GM19328 (cell line): ENCODE data around the gene SLK.

Source experiments
- ATAC-seq: cut with Tn5 transposase; IDR thresholded peaks from one replicate; pipeline ENCODE4 v1.9.1; 2021; ENCODE audit warnings: mild to moderate bottlenecking, moderate library complexity; ENCODE audit not compliant: unreplicated experiment

SLK gene

DNA sequence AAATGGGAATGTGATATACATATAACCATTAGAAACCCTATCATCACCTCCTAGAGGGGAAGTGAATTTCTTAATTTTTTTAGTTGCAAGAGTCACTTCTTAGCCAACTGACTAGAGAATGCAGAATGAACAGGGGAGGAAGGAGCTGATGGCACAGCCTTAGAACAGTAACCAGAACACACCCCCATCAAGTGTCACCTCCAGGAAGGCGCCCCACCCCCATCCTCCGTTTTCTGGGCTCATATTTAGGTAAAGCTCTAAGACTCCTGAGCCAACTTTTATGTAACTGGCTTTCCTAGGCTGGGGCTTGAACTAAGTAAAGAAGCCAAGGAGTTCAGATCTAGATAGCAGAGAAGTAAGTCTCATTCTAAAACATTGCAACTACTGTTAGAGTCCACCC lies 64.7 kb downstream of the SLK start:
- no peak for ATAC-seq

DNA sequence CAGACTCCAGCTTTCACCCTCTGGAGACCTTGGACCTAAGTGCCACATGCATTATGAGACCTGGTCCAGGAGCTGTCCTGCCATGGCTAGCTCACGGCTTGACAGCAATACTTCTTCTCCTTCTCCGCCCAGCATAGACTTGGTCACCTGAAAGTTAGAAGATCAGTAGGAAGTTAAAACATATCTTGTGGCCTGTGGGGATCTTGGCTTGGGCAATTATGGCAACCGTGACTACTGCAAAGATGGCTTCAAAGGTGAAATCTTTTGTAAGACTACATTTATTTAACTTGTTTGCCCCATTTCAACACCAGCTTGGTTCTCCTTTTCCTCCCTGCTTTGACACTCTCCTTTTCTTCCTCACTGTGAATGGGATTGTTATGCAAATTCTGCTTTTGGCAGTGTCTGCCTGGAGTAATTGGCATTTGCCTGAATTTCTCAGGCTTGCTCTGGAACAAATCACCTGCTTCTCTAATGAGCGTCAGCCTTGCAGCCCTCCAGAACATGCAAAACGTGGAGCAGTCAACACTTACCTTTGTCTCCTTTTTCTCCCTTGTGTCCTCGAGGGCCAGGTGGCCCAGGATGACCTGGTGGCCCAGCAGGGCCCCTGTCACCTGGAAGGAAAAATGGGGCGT lies 65.3 kb downstream of the SLK start:
- no peak for ATAC-seq

DNA sequence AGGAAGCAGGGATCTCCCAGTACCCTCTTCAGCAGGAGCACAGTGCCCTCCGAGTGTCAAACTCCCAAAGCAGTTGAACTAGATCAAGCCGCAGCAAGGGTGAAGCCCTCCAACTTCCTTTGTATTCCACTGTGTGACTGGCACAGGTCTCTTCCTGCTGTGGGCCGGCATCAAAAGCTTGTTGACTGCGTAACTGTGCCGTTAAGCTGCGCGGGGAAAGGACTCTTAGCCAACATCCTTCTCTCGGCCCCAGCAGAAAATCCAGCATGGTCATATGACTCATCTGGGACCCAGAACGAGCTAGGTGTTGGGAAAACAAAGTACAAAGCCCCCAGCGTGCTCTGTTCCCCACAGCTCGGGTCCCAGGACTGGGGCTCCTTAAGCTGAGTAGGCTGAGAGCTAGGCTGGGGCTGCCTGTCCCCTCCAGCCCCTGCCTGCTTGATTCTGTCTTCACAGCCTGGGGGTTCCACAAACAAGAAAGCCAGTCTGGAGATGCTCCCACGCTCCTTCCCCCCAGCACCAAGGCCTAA lies 66.5 kb downstream of the SLK start:
- no peak for ATAC-seq

DNA sequence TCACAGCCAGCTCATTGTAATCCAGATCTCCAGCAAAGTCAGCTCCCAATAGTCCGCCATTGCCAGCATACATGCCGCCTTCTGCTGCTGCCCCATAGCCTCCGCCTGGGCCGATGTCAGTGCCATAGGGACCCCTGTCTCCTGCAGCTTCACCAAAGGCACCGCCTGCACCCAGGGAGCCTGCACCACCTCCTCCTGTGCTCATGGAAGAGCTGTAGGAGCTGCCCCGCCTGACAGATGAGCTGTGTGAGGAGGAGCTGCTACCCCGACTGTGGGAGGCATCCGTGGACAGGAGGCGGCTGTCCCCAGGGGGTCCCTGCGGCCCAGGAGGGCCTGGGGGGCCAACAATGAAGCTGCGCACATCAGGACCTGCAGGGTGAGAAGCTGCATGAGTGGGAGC lies 67.0 kb downstream of the SLK start:
- no peak for ATAC-seq

DNA sequence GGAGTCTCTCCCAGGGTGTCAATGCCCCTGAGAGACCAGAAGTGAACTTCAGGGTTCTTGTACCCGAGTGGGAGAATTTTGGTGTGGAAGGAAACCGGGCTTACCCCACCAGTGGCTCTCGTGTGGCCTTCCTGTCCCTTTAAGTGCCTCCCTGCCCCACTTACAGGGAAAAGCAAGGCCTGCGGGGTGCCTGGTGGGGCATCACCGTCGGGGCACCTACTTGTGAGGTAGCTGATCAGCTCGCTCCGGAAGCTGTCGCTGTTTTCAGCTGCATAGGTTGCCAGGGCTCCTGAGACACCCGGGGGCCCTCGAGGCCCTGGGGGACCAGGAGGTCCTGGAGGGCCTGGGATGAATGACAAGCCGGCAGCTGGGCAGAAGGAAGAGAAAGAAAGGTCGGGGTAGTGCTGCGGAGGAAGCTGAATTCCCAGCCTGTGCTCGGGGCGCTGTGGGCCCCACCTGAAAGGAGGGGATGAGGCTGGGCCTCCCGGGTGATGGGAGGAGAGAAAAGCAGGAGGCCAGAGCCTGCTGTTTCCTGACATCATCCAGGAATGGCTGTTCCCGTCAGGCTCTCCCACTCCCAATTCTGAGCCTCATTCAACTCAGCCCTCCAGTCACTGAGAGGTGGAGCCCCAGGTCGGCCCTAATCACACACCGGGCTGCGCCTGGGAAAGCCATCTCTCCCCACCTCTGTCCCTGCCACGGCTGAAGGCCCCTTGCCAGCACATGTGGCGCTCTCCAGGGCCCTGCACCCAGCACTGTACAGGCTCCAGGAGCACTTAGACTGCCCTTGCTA lies 67.7 kb downstream of the SLK start:
- no peak for ATAC-seq

DNA sequence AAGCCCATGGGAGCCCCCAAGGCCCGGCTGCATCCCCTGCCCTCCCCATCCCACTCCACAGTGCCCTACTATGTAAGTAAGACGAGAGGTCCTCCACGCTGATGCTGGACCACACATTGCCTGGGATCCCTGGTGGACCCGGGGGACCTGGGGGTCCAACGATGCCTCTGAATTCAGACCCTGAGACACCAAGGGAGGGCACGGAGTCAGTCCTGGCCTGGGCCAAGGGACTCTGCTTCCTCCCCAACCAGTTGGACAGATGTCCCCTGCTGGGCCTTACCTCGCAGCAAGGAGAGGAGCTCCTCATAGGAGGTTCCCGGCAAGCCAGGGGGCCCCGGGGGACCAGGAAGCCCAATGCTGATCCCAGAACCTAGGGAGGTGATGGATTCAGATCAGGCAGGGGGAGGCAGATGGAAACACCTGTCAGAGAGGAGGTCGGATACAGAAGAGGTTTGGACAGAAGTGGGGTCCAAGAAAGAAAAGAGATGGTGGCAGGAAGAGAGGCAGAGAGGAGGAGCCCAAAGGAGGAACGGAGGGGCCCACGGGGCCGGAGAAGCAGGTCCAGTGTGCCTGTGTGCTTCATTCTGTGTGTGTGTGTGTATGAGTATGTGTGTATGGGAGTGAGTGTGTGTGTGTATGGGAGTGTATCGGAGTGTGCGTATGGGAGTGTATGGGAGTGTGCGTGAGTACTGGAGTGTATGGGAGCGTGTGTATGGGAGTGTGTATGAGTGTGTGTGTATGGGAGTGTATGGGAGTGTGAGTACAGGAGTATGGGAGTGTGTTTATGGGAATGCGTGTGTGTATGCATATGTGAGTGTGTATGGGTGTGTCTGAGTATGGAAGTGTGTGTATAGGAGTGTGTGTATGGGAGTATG lies 68.5 kb downstream of the SLK start:
- no peak for ATAC-seq

DNA sequence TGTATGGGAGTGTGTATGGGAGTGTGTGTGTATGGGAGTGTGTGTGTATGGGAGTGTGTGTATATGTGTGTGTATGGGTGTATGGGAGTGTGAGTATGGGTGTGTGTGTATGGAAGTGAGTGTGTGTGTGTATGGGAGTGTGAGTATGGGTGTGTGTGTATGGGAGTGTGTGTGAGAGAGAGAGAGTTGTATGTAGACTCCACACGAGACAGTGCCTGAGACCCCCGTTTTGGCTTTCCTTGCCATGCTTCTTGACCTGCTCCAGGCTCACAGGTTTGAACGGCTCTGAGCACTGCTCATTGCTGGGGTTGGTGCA lies 69.1 kb downstream of the SLK start:
- no peak for ATAC-seq

DNA sequence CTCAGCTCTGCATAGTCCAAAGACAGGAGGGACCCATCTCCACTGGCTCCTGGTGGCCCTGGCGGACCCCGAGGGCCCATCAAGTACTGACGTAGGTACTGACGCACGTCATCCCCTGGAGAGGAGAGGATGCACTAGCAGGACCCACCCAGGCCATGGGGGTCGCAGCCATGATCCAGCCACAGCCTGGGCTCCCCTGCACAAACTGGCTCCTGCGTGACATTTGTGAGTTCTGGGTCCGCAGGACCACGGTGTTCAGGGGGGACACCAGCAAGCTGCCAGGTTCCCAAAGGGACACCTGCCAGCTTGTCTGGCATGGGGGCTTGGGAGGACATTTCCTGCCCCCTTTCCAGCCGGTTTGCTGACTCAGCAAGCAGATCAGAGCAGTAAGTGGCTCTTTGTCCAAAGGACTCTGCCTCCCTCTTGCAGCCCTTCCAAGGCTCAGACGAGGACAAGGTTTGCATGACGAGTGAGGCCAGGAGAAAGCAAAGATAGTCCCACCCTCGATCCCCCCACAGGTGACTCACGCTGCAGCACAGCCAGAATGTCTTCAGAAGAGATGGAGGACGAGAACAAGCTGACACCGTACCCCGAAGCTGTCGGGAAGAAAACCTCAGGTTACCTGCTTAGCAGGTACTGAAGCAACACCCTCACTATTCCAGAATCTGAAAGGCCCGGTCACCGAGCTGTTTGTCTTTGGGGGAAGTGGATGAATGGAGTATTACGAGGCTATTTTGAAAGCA lies 69.7 kb downstream of the SLK start:
- ATAC-seq: no peak

DNA sequence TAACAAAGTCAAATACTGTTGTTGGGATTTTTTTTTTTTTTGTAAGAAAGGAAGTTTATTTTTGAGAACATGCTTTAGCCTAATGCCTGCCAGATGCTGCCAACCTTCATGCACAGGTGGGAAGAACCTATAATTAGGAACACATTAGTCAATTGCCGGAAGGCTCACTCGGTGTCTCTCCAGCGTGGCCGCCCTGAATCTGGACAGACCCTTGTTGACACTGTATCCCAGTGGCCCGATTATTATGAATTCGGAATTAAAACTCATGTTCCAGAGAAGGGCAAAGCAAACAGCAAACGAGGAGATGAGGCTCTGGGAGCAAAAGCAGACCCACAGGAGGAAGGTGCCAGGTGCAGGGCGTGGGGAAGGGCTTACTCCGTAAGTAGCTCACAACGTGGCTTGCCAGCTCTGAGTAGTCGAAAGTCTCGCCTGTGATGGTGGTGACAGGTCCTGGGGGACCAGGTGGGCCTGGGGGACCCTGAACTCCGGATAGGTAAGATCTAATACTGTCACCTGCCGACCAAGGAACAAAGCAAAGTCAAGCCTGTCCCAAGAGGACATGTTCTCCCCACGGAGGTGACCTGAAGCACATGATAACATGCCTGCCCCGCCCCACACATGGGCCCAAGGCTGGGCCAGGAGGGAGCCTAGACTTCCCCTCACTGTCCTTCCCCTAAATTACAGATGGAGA lies 70.5 kb downstream of the SLK start:
- no peak for ATAC-seq

DNA sequence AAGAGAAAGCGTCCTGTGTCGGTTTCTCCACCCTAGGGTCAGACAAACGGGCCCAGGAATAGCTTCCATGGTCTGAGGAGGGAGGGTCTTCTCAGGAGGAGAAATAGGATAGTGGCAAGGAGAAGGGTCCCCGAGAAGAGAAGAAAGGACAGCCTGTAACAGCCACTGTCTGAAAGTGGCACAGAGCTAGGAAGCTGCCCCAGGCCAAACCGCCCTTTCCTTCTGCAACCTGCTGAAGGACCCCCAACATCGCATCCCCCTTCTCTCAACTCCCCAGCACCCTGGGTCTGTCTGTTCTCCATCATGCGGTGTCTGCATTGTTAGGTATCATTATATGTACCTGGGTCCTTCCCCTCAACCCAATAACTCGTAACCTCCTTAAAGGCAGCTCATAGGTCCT lies 71.6 kb downstream of the SLK start:
- ATAC-seq: no peak

DNA sequence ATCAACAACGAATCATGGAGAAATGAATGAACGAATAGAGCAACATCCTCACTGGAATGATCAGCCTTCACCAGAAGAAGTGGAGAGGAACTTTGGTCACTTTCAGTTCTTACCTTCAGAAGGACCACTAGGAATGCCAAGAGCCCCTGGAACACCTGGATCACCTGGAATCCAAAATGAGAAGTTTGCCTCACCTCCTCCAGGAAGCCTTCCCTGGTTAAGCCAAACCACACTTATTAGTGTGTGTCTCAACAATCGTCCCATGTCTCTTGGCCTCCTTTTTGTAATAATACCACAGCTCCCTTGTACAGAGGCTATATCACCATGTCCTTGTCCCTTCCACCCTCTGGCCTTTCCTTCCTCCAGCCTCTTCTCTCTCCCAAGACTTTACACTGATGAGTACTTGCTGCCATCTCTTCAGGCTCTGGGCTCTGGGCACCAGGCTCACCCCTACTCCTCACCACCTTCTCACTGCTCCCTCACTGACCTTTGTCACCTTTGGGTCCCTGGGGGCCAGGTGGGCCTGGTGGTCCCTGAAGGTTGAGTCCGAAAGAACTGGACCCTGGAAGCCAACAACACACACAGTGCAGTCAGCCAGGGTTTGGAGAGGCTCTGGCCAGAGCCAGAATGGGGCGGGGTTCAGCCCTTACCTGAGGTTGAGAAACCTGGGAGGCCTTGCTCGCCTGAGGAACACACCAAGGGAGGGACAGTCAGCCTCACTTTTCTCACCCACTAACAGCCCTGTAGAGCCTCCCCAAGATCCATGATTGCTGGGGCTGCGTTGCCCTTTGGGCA lies 72.2 kb downstream of the SLK start:
- ATAC-seq: no peak

DNA sequence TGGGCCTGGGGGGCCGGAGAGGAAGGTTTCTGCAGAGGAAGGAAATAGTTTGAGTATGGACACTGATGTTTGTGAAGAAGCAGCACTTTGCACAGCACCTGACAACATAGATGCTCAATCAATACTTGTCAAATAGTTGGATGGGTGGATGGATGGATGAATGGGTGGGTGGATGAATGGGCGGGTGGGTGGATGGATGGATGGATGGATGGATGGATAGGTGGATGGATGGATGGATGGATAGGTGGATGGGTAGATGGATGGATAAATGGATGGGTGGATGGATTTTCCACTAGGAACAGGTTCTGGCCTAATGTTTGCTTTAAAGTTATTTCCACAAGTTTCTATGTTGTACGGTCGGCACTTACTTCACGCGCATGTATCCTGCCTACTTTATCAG lies 73.4 kb downstream of the SLK start:
- no peak for ATAC-seq

DNA sequence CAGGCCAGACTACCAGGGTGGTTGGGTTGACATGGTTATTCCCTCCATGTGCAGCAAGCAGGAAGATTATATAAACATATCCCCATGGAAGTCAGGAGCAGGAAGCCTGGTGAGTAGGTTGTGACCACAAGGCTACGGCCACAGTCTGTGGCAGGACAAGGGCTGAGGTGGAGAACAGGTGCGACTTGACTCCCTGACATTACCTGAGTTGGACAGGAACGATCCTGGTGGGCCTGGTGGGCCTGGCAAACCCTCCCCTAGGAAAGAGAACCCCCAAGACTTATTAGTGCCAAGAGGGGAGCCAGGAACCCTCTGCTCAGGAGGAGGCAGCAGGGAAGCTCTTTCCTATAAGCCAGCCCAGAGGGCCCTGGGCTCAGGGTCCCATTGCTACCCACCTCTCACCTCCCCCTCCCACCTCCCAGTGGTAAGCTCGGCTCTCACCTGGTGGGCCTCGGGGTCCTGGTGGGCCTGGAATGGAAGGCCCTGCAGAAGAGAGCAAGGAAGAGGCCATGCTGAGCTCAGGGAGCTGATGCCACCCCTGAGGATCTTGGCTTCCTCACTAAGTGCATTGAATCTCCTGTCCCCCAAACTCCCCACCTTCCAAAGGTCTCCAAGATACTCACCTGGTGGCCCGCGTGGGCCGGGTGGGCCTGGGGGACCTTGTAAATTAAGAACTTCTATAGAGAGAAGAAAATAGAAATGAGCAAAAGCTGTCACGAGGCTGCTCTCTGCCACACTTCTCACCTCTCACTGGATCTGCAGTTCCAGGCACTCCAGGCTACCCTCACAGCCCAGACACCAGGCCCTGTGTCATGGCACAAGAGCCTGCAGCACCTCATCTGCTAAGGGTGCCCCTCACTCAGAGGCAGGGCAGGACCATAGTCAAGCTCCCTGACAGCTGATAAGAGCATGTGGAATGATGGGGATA lies 74.2 kb downstream of the SLK start:
- no peak for ATAC-seq

DNA sequence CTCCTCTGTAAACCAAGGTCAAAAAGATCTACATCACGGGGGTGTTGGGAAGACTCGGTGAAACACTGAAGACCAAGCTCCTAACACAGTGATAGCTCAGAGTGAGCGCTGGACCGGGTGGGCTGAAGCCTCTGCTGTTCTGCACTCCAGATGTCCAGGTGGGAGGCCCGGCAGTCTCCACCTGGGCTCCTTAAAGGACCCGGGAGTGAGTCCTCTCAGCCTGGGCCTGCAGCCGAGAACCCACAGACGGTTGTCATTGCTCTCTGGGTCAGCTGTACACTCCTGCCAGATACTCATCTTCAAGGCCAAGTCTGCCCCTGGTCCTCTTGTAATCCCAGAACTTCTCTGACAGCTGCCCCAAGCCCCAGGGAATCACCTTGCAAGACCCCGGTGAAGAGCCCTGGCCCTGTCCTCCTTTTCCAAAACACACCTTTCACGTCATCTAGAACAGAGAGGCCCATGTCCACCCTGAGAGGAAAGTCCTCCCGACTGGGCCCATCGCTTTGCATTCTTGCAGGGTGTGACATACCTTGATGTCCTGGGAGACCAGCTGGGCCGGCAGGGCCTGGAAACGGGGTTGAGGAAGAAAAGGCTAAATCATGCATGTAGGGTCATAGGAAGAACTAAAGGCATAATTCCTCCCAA lies 75.1 kb downstream of the SLK start:
- ATAC-seq: no peak

DNA sequence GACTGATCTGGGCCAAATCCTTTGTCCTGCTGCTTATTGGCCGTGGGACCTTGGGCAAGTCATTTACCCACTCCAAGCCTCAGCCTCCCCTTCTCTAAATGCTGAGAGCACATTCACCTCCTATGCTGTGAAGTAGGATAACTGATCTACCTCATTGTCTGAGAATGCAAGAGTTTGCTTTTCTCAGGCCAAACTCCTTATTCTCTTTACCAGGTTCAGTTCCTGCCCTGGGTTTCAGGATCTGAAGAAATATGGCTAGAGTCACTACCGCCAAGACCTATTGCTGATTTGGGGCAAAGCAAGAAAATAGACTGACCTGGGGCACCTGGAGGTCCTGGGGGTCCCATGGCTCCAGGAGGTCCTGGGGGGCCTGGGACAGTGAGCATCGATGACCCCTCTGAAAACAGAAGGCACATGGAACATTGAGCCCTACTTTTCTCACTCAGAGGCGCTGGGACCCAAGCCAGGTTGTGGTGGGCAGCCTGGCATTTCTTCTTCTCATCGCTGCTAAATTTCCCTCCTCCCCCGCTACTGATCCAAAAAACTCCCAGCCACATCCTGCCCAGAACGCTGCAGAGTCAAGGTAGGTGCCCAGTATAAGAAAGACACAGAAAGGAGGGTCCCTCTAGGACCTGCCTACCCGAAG lies 76.4 kb downstream of the SLK start:
- ATAC-seq: no peak

DNA sequence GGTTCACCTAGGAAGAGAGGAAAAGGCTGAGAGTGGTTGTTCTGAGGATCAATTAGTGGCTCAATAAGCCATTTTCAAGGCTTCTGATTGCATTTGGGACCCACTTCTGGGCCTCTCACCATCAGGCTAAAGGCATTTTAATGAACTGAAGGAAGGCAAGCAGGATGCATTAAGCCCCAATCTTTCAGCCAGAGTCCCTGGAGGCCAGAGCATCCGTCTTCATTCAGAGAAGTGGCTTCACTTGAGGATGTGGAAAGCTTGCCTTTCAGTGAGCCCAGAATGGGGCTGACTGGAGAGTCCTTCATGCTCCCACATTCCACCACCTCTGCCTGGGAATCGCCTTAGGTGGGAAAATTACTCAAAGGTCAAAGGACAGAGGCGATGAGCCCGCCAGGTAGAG lies 76.9 kb downstream of the SLK start:
- ATAC-seq: no peak
